DMS53 treated with DMSO at 0.1 percent for 48 hours (cell line): Measurements from ENCODE around the gene KRTAP10-1.

Experiments
- DNase-seq: peaks from one replicate; lab custom pipeline; 2025; ENCODE audit not compliant: unreplicated experiment; lab: John Stamatoyannopoulos, UW

The KRTAP10-1 gene

DNA sequence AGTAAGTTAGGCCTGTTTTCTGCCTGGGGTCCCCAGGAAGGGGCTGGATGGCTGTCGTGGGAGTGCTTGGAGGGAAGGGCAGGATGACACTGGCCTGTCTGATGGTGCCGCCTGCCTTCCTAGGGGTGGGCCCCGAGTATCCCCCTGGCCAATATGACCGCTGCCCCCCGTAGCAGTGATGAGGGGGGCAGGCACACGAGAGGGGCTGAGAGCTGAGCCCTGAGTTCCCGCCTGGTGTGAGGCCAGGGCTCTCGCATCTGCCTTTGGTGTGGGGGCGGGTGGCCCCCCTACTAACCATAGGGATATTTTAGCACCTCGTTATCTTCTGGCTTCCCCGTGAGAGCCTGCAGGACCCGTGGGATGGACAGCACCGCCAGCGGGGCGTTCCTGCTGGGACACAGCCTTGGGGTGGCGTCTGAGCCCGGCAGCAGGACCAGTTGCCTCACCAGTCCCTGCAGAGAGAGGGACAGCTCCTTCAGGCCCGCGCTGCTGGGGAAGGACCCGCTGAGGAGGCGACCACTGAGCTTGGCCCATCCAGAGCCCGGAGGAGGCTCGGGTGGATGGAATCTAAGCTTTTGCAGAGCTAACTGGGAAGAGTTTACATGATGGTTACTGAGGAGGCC is 10.4 kb downstream of the KRTAP10-1 start:
- DNase-seq = no peak

DNA sequence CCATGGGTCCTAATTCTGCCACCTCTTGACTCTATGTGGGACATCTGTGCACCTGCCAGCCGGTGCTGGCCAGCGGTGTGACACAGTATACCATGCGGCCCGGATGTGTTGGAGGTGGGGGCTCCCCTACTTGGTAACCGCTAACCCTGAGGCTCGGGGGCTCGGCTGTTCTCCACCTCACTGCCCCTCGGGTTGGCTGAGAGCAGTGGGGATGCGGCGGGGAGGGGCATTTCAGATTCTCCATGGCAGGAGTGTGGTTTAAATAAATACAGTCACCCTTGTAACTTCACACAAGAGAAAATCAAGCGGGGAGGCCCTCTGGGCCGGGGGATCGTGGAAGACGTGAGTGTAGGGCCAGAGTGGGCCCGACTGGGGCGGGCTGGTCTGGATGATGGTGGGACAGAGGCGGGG is 11.0 kb downstream of the KRTAP10-1 start:
- DNase-seq = no peak

DNA sequence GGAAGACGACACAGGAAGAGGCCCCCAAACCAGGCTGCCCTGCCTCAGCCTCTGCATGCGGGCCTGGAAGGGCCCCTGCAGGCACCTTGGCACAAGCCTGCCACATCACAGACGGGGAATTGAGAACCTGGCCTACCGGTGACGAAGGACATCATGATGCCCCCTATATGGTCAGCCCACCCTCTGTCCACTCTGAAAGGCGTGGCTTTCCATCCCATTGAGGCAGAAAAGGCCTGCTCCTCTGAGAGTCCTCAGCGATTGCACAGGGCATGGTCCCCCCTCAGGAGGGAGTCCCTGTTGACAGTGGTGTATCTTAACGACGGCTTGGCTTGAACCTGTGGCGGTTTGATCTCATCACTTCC is 11.4 kb downstream of the KRTAP10-1 start:
- DNase-seq = no peak

DNA sequence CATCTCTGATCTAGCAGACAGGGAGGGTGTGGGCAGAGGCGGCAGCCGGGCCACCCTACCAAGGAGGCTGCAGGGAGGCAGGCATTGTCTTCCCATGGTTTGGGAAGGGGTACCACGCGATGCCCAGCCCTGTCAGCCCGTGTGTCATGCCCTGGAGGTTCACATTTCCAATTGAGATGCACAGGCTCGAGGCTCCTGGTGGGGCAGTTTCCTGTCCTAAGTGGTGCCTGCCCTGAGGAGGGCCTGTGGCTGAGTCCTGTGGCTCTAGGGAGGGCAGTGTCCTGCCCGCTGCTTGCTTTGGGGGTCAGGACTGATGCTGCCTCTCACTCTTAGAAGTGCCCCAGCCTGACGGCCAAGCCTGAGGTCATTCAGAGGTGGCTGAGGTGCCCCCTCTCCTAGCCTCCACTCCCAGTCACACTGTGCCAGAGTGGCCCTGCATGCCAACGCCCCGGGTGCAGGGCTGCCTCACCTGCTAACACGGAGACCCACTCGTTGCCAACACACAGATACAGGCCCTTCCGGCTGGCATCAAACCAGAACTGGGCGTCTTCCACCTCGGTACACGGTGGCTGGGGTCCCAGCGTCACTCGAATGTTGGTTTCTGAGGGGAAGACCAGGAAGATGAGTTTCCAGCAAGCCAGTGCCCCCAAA is 11.9 kb downstream of the KRTAP10-1 start:
- DNase-seq = no peak

DNA sequence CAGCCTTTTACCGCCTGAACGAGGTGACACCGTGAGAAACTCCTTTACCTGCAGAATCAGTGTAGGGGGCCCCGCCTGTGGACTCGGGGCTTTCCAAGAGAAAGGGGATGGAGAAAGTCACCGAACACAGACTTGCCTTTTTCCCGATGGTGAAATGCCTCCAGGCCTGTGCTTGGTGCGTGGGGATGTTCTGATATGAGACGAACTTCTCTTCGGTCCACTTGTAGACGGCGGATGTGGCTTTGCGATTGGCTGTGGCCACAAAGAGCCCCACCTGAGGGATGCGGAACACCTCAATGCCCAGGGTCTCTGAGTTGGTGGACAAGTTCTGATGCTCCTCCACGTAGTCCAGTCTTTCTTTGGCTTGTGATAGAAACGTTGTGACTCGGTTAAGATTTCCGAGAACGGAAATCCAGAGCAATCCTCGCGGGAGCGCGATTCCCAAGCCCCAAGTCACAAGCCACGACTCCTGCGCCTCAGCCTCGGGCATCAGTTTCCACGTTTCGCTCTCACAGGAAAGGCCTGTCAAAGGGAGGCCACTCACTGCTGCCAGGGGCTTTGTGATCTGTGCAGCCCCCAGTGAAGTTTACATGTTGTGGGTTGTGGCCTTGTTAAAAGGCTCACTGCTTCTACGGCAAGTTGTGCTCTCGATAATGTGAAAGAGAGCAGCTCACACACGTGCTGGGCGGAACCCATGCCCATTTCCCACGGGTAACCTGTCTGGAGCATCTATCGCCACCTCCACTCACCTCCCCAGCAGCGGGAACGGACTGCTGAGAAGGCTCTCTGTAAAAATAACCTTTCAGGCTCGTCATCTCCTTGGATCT is 12.6 kb downstream of the KRTAP10-1 start:
- DNase-seq = no peak

DNA sequence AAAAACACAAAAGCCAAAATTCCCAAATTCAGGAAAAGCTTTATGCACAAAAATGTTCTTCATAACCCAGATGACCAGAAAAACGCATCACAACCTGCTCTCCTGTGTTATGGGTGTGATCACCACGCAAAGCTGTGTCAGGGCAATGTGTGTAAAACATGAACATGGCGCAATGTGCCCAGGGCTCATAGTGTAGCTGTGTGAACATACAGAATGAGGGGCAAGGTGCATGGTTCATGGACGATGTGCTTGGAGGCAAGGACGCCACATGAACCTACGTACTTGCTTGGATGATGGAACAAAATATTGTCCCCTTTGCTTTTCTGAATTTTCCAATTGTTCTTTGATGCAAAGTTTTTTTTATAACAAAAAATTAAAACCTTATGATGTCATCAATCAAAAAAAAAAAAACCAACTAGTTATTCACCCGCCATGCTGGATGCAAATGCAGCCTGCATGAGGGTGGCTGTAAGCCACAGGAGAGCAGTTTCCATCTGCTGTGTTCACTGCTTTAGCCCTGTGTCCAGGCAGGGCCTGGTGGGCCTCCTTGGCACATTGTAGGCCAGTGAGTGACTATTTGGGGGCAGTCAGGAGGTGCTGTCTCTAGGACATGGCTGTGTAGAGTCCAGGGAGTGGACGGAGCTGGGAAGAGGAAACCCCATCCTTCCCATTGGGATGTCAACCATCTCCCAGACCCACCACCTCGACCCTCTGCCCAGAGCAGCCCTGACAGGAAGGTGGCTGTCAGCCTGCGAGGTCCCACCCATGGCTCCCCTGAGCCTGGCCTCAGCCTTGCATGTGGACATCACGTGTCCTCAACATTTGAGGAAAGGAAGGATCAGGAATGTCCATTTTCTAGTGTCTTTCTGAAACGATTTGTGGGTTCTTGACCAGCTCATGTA is 13.6 kb downstream of the KRTAP10-1 start:
- DNase-seq = no peak

DNA sequence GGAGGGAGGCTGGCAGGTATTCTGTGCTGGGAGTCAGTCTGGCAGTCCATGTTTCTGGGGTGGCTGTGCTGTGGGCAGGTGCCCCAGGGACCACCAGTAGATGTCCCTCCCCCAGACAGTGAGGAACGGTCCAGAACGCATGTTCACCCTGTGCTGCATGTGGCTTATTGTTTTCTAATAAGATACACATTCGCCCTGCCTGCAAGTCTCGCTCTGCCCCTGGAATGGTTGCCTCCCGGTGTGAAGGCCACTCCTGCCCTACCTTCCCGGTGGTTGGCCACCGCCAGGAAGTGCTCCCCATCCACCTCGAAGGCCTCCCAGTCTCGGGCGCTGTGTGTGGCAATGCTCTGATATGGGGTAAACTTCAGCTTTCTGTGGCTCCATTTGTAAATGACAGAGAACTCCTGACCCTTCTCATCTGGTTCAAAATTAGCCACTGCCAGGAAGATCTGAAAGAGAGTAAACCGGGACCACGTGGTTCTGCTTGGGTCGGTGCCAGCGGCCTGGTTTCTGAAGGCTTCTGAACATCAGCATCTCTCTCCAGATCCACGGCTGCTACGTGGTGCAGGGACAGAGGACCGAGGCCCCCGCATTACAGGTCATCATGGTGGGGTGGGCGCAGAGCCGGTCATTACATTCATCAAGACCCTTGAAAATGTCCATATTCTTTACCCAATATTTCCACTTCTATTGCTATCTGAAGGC is 14.5 kb downstream of the KRTAP10-1 start:
- DNase-seq = no peak

DNA sequence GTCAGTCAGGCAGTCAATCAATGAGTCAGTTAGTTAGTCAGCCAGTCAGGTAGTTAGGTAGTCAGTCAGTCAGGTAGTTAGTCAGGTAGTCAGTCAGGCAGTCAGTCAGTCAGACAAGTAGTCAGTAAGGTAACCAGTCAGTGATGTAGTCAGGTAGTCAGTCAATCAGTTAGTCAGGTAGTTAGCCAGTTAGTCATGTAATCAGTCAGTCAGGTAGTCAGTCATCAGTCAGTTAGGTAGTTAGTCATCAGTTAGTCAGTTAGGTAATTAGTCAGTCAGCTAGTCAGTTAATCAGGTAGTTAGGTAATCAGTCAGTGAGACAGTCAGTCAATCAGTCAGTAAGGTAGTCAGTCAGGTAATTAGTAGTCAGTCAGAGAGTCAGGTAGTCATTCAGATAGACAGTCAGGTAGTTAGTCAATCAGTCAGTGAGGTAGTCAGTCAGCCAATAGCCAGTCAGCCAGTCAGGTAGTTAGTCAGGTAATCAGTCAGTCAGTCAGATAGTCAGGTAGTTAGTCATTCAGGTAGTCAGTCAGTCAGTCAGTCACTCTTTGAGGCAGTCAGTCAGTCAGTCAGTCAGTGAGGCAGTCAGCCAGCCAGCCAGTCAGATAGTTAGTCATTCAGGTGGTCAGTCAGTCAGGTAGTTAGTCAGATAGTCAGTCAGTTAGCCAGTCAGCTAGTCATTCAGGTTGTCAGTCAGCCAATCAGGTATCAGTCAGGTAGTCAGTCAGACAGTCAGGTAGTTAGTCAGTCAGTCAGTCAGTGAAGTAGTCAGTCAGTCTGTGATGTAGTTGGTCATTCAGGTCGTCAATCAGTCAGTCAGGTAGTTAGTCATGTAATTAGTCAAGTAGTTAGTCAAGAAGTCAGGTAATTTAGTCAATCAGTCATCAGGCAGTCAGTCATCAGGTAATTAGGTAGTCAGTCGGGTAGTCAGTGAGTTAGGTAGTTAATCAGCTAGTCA is 15.3 kb downstream of the KRTAP10-1 start:
- DNase-seq = no peak

DNA sequence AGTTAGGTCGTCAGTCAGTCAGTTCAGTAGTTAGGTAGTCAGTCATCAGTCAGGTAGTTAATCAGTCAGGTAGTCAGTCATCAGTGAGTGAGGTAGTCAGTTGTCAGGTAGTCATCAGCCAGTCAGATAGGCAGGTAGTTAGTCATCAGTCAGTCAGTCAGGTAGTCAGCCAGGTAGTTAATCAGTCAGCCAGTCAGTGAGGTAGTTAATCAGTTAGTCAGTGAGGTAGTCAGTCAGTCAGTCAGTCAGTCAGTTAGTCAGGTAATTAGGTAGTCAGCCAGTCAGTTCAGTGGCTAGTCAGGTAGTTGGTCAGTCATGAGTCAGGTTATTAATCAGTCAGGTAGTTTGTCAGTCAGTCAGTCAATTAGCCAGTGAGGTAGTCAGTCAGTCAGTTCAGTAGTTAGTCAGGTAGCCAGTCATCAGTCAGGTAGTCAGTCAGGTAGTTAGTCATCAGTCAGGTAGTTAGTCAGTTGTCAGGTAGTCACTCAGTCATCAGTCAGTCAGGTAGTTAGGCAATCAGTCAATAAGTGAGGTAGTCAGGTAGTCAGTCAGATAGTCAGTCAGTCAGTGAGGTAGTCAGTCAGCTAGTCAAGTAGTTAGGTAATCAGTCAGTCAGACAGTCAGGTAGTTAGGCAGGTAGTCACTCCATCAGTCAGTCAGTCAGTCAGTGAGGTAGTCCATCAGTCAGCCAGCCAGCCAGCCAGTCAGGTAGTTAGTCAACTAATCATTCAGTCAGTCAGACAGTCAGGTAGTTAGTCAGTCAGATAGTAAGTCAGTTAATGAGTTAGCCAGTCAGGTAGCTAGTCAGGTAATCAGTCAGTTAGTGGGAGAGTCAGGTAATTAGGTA is 16.2 kb downstream of the KRTAP10-1 start:
- DNase-seq = no peak

DNA sequence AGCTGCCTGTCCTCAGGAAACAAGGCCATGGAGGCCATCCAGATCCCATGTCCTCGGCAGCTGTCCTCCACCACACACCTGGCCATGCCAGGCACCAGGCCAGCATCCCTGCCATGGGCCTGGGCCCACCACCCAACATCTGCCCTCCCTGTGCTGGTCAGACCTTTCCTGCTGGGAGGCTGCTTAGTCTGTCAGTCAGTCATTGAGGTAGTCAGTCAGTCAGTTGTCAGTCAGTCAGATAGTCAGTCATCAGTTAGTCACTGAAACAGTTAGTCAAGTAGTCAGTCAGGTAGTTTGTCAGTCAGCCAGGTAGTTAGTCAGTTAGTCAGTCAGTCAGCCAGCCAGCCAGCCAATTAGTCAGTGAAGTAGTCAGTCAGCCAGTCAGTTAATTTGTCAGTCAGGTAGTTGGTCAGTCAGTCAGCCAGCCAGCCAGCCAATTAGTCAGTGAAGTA is 17.2 kb downstream of the KRTAP10-1 start:
- DNase-seq = no peak

DNA sequence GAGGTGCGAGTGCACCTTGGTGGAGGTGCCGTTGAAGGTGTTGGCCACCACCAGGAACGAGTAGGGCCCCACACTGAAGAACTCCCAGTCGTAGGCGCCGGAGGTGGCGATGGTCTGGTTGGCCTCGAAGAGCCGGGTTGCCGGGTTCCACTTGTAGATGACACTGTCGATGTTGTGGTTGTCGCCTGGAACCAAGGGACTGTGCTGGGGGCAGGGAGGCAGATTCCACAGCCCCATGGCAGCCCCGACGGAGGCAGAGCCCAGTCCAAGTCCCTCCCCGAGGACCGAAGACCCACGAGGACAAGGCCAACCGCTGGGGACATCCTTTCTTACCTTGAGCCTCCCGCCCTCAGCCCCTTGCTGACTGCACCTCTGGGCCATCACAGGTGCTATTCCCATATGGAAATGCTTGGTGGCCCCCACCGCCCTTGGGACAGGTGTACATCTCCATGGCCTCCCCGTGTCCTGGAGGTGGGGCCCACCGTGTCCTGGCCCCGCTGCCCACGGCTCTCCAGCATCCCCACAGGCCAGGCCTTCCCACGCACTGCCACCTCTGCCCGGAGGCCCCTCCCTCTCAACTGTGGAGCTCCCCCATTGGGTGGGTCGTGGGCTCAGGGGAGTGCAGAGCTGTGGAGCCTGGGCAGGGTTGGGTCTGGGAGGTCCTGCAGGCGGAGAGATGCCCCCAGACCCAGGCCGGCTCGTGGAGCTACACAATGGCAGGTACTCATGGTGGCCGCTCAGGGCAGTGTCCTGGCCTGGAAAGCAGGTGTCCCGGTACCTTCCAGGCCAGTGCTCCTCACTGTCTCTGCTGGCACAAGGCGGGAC is 17.9 kb downstream of the KRTAP10-1 start:
- no peak for DNase-seq

DNA sequence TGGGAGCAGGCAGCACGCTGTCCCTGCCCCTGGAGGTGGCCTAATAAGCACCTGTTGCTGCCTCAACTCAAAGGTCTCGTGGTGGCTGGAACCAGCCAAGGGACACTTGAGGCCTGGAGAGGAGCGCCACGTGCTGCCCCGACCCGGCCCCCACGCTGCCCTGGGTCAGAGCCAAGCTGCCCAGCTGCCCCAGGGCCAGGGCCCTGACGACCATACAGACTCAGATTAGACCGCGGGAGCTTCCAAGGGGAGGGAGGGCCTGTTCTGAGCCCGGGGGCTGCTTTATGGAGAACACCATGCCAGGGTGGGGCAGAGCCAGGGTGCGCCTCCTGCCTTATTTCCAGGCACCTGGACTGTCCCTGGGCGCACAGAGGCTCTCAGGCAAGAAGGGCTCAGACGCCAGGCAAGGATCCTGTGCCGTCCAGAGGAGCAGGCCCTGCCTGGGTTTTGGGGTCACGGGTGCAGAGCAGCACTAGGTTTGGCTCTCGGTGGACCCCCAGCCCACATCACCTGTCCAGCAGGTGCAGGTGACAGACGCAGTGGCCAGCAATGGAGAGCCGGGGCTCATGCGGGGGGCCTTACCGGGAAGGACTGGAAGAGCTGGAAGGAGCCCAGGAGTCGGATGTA is 18.6 kb downstream of the KRTAP10-1 start:
- DNase-seq = no peak

DNA sequence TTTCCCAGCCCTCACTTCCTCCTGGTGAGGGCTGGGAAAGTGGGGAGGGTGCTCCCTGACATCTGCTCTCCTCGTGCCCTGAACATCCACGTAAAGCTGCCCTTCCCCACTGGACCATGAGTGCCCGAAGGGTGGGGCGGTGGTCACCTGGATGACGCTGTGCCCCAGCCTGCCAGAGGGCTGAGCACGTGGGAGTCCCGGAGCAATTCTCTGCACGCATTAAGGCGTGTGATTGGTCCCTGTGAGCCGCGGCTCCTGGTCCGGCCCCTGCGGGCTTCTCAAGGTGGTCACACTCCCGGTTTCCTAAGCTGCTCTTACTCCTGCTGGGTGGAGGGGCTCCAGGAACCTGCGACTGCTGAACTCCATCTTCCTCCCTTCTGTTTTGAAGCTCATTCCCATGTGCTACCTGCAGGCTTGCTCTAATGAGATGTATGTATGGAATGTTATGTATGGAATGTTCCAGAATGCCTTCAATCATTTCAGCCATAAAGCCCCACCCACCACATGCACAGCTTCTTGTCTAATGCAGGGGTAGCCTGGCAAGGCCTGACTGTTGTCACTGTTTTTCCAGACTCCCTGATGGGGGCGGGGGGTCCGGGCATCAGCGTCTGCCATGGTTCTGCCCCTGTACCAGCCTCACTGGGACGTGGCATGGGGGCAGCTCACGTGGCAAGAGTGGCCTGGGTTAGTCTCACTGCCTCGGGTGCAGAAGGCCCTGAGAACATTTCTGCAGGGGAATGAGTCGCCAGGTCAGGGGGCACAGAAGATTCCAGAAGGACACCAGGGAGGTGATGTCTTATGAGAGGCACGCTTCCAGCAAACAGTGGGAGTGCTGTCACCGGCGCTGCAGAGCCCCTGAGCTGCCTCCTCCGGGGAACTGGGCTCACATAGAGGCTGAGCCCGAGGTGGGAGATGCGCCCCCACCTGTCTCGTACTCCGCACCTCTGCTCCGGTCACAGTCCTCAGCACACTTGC is 19.4 kb downstream of the KRTAP10-1 start:
- DNase-seq = no peak

DNA sequence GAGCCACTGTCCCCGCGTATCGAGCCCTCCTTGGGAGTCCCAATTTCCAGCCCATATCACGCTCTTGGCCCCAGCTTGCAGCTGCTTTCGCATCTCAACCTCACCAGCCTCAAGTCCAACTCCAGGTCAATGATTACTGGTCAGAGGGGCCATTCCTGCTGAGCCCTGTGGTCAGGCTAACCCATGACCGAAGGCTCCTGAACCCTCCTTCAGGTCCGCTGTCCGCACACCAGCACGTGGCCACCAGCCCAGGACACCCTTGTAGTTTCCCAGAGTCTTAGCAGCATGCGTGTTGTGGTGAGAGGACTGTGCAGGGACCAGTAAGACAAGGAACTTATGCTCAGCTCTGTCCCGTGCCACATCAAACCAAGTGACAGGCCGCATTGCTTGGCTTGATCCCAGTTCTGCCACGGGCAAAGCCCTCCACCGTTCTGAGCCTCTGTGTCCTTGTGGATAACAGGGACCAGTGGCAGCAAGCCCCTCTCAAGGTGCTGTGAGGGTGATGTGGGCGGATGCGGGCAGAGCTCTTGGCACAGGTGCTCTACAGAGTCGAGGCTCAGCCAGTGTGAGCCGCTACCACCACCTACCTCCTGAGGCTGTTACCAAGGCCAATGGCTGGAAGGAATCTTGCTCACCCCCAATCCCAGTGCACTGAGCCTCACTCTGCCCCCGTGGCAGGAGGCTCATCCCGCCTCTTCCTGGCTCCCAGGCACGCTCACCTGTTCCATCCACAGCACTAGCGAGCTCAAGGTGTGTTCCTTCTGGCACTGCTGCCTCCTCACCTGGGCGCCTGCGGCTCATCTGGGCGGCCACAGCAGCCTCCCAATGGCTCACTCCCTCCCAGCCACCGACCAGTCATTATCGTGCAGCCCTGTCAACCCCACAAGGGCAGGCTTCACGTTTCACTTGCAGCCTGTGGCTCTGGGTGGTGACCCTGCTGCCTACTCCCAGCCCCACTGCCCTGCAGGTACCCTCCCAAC is 20.4 kb downstream of the KRTAP10-1 start:
- no peak for DNase-seq

DNA sequence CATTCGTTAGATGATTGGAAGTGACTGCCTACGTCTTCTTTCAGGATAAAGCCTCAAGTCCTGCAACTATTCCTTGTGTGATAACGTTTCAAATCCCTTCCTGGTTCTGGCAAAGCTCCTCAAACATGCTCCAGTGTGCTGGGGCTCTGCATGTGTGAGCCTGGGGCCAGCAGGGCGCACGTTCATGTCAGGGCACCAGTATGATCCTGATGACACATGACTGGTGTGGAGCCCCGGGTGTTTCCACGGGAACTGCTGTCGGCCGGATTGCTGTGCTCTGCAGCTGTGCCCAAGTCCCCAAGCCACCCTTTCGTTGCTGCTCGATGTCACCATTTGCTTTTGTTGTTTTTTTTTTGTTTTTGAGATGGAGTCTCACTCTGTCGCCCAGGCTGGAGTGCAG is 21.3 kb downstream of the KRTAP10-1 start:
- no peak for DNase-seq
